ENCODE measurements around the gene KDSR.

KDSR gene

DNA sequence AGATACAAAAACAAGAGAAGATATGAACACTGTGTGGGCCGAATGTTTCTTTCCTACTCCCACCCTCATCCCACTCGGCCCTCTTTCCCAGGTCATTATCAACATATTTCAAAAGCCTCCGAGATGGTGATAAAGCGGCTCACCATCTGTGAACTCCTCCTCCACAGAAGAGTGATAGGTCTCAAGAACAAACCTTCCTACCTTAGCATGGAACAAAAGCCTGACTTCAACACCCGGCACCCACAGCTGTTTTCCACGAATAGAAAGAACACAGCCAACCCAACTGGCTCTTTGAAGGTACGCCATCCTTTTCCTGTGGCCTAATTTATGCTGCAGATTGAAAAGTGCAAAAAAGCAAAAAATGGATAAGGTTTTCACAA is 76.2 kb downstream of the KDSR start:
- DNase-seq (ENCODE audit: insufficient read length, low spot score) = no peak
- TF ChIP-seq, protein P1, sequence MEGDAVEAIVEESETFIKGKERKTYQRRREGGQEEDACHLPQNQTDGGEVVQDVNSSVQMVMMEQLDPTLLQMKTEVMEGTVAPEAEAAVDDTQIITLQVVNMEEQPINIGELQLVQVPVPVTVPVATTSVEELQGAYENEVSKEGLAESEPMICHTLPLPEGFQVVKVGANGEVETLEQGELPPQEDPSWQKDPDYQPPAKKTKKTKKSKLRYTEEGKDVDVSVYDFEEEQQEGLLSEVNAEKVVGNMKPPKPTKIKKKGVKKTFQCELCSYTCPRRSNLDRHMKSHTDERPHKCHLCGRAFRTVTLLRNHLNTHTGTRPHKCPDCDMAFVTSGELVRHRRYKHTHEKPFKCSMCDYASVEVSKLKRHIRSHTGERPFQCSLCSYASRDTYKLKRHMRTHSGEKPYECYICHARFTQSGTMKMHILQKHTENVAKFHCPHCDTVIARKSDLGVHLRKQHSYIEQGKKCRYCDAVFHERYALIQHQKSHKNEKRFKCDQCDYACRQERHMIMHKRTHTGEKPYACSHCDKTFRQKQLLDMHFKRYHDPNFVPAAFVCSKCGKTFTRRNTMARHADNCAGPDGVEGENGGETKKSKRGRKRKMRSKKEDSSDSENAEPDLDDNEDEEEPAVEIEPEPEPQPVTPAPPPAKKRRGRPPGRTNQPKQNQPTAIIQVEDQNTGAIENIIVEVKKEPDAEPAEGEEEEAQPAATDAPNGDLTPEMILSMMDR (IDR thresholded peaks at IDR 0.05; ENCODE audit: insufficient read depth, missing control alignments) = no peak
- no peak for FAIRE-seq

DNA sequence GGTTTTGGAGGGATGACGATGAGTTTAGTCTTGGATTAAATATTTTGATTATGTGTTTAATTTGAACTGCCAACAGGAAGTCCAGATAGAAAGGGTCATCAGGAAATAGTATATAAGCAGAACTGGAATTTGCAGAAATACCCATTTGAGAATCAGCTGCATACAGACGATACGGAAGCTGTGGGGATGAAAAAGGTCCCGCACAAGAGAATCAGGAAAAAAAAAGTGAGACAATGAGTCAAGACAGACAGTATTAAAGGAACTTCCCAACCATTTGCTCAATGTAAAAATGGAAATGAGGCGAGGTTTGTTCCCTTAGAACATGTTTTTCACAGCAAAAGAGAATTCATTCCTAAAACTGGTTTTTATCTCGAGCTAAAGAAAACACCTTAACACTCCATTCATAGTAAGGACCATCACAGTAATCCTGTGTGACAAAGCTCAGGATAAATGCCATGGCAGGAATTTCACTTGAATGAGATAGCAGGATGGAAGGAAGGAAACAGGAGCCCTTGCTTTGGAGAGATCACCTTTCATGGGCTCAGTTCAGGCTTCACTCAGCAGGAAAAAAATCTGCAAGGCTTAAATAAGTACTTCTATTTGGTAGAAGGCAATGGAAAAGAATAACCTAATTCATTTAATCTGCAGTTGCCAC is 76.7 kb downstream of the KDSR start:
- FAIRE-seq (peak; percentile 94), DNase-seq (ENCODE audit: insufficient read length, low spot score) (no peak)
- TF ChIP-seq, protein P1 (IDR thresholded peaks at IDR 0.05; ENCODE audit: insufficient read depth, missing control alignments) = no peak

DNA sequence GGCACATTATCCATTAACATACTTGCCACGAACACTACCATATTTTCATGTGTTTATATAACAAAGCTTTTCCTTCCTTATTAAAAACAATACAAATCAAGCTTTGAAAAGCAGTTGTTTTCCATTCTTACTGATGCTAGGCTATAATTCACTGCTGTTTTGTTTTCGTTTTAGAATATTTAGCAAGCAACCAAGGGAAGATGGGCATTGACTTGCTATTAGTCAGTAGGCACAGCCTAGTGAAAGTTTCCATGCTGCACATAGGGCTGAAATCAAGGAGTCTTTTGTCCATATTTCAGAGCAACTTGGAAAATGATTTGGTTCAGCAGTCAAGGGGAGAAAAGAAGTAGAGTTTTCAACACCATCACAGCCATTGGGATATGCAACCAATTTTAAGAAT is 78.7 kb downstream of the KDSR start:
- DNase-seq (ENCODE audit: insufficient read length, low spot score) (no peak), FAIRE-seq (no peak)
- TF ChIP-seq, protein P1 (IDR thresholded peaks at IDR 0.05; ENCODE audit: insufficient read depth, missing control alignments) = no peak

DNA sequence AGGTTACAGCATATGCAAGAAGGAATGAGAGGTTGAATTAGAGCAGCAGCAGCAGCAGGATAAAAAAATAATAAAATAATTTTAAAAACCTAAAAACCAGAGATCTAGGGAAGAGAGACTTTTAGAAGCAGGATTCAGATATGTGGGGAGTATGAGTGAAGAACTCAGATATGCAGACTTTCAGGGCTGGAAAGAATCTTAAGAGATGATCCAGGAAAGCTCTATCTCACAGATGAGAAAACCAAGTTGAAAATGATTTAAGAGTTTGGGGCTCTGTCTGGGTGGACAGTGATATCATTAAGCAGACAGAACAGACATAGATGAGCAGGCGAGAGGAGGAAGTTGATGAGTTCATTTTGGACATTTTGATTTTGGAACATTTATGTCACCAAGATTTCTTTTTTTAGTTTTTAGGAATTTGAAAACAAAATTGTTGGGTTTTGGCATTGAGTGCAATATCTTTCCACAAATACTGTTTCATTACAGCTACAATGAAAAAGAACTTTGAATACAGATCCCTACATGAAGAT is 79.2 kb downstream of the KDSR start:
- TF ChIP-seq, protein P1 (IDR thresholded peaks at IDR 0.05; ENCODE audit: insufficient read depth, missing control alignments) = no peak
- DNase-seq (ENCODE audit: insufficient read length, low spot score) = no peak
- FAIRE-seq = peak; percentile 95

DNA sequence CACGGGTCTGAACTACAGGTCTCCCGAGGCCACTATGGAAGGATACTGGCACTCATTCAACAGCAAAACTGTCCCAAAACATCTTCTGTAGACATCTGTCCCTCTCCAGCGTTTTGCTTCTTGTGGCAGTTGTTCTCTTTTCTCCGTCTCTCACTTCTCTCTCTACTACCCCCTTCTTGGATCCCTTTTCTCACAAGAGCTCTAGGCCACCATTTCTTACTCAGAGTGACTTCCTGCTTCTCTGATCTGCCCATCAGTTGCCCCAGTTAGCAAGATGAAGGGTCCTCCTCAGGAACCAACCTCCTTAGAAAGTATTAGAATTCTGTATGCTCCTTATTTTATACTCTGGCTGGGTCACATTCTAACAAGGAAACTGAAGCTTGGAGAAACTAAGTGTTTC is 80.1 kb downstream of the KDSR start:
- TF ChIP-seq, protein P1 (IDR thresholded peaks at IDR 0.05; ENCODE audit: insufficient read depth, missing control alignments) = no peak
- FAIRE-seq = peak; percentile 21
- DNase-seq (ENCODE audit: insufficient read length, low spot score) = no peak

DNA sequence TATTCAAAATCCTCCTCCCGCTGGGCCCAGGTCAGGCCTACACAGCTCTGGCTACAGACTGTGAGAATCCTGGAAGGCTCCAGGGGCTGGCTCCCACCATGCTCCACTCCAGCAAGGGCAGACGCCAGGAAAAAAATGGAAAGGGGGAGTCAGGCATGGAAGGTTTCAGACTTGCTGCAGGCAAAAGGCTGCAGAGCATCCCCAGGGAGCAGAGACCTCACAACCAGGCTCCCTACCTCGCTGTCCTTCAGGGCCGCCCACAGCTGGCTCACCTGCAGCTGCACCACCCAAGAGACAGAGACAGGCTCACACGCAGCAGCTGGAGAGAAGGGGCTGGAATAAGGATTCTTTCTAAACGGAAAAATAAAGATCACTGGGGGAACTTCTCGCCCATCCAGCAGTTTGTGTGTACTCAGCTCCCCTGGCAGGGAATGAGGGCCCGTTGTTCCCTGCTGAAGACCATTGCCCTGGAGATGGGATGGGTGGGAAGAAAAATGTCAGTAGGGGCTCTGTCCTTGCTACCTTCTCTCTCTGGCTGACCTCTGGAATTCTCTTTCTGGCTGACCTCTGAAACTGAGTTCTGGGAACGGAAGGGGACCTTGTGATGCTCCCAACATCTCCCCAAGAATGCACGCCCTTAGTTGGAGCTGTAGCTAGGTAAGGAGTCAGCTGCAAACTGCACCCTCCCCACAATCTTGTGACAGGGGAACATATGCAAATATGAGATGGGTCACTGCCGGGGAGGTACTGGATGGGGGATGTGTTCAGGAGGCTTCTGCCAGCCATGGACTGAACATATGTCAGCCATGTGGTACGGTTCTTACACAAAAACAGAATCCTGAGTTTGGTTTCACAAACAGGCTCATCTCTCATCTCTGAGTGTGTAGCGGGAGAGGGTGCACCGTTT is 81.9 kb downstream of the KDSR start:
- TF ChIP-seq, protein P1 (IDR thresholded peaks at IDR 0.05; ENCODE audit: insufficient read depth, missing control alignments) = no peak
- FAIRE-seq (no peak), DNase-seq (ENCODE audit: insufficient read length, low spot score) (no peak)

Measured in D721Med (cell line).